IMR-90 (cell line): ENCODE measurements around the gene MAPKAP1. TPM values are rescaled to one million over a fixed set of nuclear protein-coding genes. Genes with fewer than 3 reads are reported as not detected.

Experiments used
- ATAC-seq: fragments of 200-7000 bp; cut with Tn5 transposase; 2 replicates; pipeline ENCODE4 v1.9.1; 2020; ENCODE audit warnings: low read depth, mild to moderate bottlenecking, moderate library complexity
- BruUV-seq: library from RNA; stranded (reverse); fragments of 400-500 nt; replicated peaks from 2 replicates; lab custom pipeline; 2021; lab: Mats Ljungman, UMichigan
- CTCF ChIA-PET: fragments of 300-600 bp; formaldehyde crosslinking; extraction: SDS; loops from one replicate; lab custom pipeline; 2021; ENCODE audit warnings: antibody characterized with exemption; lab: Yijun Ruan, JAX
- POLR2A ChIA-PET: fragments of 300-600 bp; sonication (Branson Sonifier 250); formaldehyde crosslinking; loops from one replicate; lab custom pipeline; 2022; ENCODE audit warnings: antibody characterized with exemption; ENCODE audit not compliant: unreplicated experiment; lab: Charles Lee
- DNase-seq: peaks from one replicate; pipeline ENCODE4 v3.0.0; 2013
- H2AFZ ChIP-seq: replicated peaks from 2 replicates; pipeline ENCODE3; 2013; ENCODE audit warnings: low read length, mild to moderate bottlenecking; ENCODE audit not compliant: poor library complexity
- H2AK5ac ChIP-seq: 2 replicates; pipeline ENCODE4 v1.6.1; 2013; ENCODE audit warnings: low read depth, low read length, inconsistent platforms
- H2AK9ac ChIP-seq: replicated peaks from 2 replicates; pipeline ENCODE3; 2013; ENCODE audit warnings: mild to moderate bottlenecking, low read depth, low read length, moderate library complexity; ENCODE audit not compliant: poor library complexity
- H2BK120ac ChIP-seq: 2 replicates; pipeline ENCODE4 v1.6.1; 2013; ENCODE audit warnings: low read depth, low read length, inconsistent platforms
- H2BK15ac ChIP-seq: 3 replicates; pipeline ENCODE4 v1.6.1; 2013; ENCODE audit warnings: low read depth, low read length, inconsistent platforms
- H2BK20ac ChIP-seq: 2 replicates; pipeline ENCODE4 v1.6.1; 2013; ENCODE audit warnings: low read depth, mild to moderate bottlenecking, inconsistent platforms, low read length, moderate library complexity
- H2BK5ac ChIP-seq: 2 replicates; pipeline ENCODE4 v1.6.1; 2013; ENCODE audit warnings: mild to moderate bottlenecking, low read depth, low read length, inconsistent platforms; ENCODE audit not compliant: poor library complexity, severe bottlenecking
- H3K14ac ChIP-seq: replicated peaks from 2 replicates; pipeline ENCODE4 v1.6.1; 2013; ENCODE audit warnings: low read depth, low read length, inconsistent platforms
- H3K18ac ChIP-seq: 2 replicates; pipeline ENCODE4 v1.6.1; 2013; ENCODE audit warnings: low read depth, low read length, control low read depth
- H3K23ac ChIP-seq: 2 replicates; pipeline ENCODE4 v1.6.1; 2013; ENCODE audit warnings: low read depth, low read length, inconsistent platforms
- H3K27ac ChIP-seq: 2 replicates; pipeline ENCODE4 v1.5.1; 2013; ENCODE audit warnings: mild to moderate bottlenecking, control low read depth, low read length; ENCODE audit not compliant: insufficient read depth
- H3K27me3 ChIP-seq: 2 replicates; pipeline ENCODE4 v1.6.1; 2013; ENCODE audit warnings: low read length; ENCODE audit not compliant: control insufficient read depth, insufficient read depth
- H3K36me3 ChIP-seq: 2 replicates; pipeline ENCODE4 v1.6.1; 2013; ENCODE audit warnings: low read length, mixed read lengths; ENCODE audit not compliant: control insufficient read depth, insufficient read depth
- H3K4ac ChIP-seq: 2 replicates; pipeline ENCODE4 v1.6.1; 2013; ENCODE audit warnings: low read depth, low read length, inconsistent platforms
- H3K4me1 ChIP-seq: 2 replicates; pipeline ENCODE4 v1.6.1; 2013; ENCODE audit warnings: low read length, mixed read lengths; ENCODE audit not compliant: control insufficient read depth, insufficient read depth
- H3K4me2 ChIP-seq: 2 replicates; pipeline ENCODE4 v1.6.1; 2013; ENCODE audit warnings: low read depth, mild to moderate bottlenecking, control low read depth, low read length, moderate library complexity
- H3K4me3 ChIP-seq: 2 replicates; pipeline ENCODE4 v1.5.1; 2013; ENCODE audit warnings: low read depth, mild to moderate bottlenecking, control low read depth, low read length, moderate library complexity; ENCODE audit not compliant: insufficient read depth
- H3K56ac ChIP-seq: 2 replicates; pipeline ENCODE4 v1.6.1; 2013; ENCODE audit warnings: low read length, inconsistent platforms; ENCODE audit not compliant: insufficient read depth; ENCODE audit errors: extremely low read depth
- H3K79me1 ChIP-seq, 2 experiments: 2 replicates each; pipeline ENCODE4 v1.6.1; 2013; ENCODE audit warnings: low read length in 2 of 2, inconsistent platforms in 1 of 2, low read depth in 1 of 2
- H3K9ac ChIP-seq: 2 replicates; pipeline ENCODE4 v1.6.1; 2013; ENCODE audit warnings: low read depth, low read length, control low read depth
- H3K9me1 ChIP-seq: 2 replicates; pipeline ENCODE4 v1.6.1; 2013; ENCODE audit warnings: low read length, inconsistent platforms; ENCODE audit not compliant: insufficient read depth
- H3K9me3 ChIP-seq: 2 replicates; pipeline ENCODE4 v1.6.1; 2013; ENCODE audit warnings: low read length; ENCODE audit not compliant: control insufficient read depth, insufficient read depth
- H4K20me1 ChIP-seq: 2 replicates; pipeline ENCODE4 v1.6.1; 2013; ENCODE audit warnings: low read length, inconsistent platforms; ENCODE audit not compliant: insufficient read depth
- H4K5ac ChIP-seq: 2 replicates; pipeline ENCODE4 v1.6.1; 2013; ENCODE audit warnings: mild to moderate bottlenecking, low read depth, low read length, control low read depth
- H4K8ac ChIP-seq, 2 experiments: 2 replicates each; pipeline ENCODE4 v1.6.1; 2013; ENCODE audit warnings: low read depth in 2 of 2, low read length in 2 of 2, control low read depth in 1 of 2, inconsistent platforms in 1 of 2
- H4K91ac ChIP-seq: 2 replicates; pipeline ENCODE4 v1.6.1; 2013; ENCODE audit warnings: low read depth, low read length, inconsistent platforms; ENCODE audit not compliant: insufficient read depth
- CEBPB ChIP-seq: IDR thresholded peaks from 2 replicates; pipeline ENCODE4 v1.6.1; 2012; ENCODE audit warnings: low read depth, low read length, improper control_type of control experiment
- ELK1 ChIP-seq: fragments of 150-350 bp; IDR thresholded peaks from 2 replicates; pipeline ENCODE4 v1.6.1; 2016; ENCODE audit warnings: low read depth, mild to moderate bottlenecking, low read length, moderate library complexity, borderline replicate concordance
- WGBS, 2 experiments: methylation state at CpG; one replicate each; pipeline versions ENCODE4 v1.1.5 to v1.1.7; 2013; ENCODE audit warnings: missing lambda C conversion rate in 2 of 2; ENCODE audit not compliant: insufficient read length in 1 of 2; ENCODE audit errors: extremely low coverage in 2 of 2; 5-methylcytosine and 5-hydroxymethylcytosine counted together
- dilution Hi-C: fragments of 300-500 bp; cut with HindIII; formaldehyde crosslinking; loops from one replicate; pipeline ENCODE4 v1.14.3; 2018; ENCODE audit warnings: low sequenced_read_pairs; ENCODE audit not compliant: unreplicated experiment
- in situ Hi-C: fragments of 300-500 bp; cut with MboI; formaldehyde crosslinking; loops from 3 replicates; pipeline ENCODE4 v1.14.3; 2019; ENCODE audit warnings: low sequenced_read_pairs, inconsistent platforms, mixed read lengths
- intact Hi-C: fragments of 100-400 bp; cut with micrococcal nuclease; formaldehyde crosslinking; loops from 2 replicates; pipeline ENCODE4 v1.10.0; 2022
- polyA plus RNA-seq, 3 experiments: library from polyadenylated mRNA; depleted of rRNA; stranded (reverse); fragments of >200 nt; gene quantifications; 2 replicates each; pipeline ENCODE4 v1.2.3, GENCODE V29; 2012; ENCODE audit warnings: low replicate concordance in 1 of 3
- total RNA-seq: library from RNA; depleted of rRNA; stranded (reverse); fragments of >200 nt; gene quantifications from 2 replicates; pipeline ENCODE4 v1.2.3, GENCODE V29; 2012

MAPKAP1 gene
- total and polyA plus RNA-seq, 2 of the 4 experiments (the other 2 are of a cell fraction): 87.2 to 158 TPM

DNA sequence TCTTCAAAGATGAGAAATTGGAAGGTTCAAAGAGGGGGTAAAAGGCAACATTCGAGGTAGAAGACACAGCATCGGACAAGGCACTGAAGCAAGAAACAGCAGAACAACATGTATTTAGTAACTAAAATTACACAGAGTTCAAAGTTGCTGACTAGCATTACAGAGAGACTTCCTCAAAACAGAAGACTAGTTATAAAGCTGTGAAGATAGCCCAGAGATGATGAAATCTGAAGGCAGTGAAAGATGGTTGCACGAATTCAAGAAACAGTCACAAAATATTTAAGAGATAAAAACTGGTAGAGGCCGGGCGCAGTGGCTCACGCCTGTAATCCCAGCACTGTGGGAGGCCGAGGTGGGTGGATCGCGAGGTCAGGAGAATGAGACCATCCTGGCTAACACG is 16.3 kb downstream of the MAPKAP1 start:
- Histone ChIP-seq H3K36me3 (no peaks in the 10 kb centered on the region), H3K79me1 (peaks cover 33 to 66% of the 10 kb centered on the region in 2 experiments), H2BK5ac (no peak overlapping the region), H3K14ac (no peak overlapping the region), H3K9me3 (no peaks in the 10 kb centered on the region), H3K56ac (no peak overlapping the region), H2BK15ac (no peak overlapping the region), H2BK20ac (no peak overlapping the region), H4K20me1 (peaks cover 21% of the 10 kb centered on the region; the same call in 1 of the 2 replicates), H3K9ac (no peak overlapping the region), H3K23ac (no peak overlapping the region), H2AFZ (no peak overlapping the region), H3K4me3 (no peak overlapping the region), H3K9me1 (no peaks in the 10 kb centered on the region; the same call in 1 of the 2 replicates), H3K4ac (no peak overlapping the region), H2AK5ac (no peak overlapping the region), H3K4me2 (no peak overlapping the region), H4K91ac (no peak overlapping the region), H2AK9ac (no peak overlapping the region), H3K27ac (no peak overlapping the region), H2BK120ac (no peak overlapping the region), H3K18ac (no peak overlapping the region), H3K4me1 (peaks cover 3% of the 10 kb centered on the region; the same call in 1 of the 2 replicates), H3K27me3 (no peaks in the 10 kb centered on the region), H4K5ac (no peak overlapping the region), H4K8ac (no peak overlapping the region)
- TF ChIP-seq CEBPB (no peak), ELK1 (no peak)
- in situ Hi-C loops: no loop called here
- dilution Hi-C loops: no loop called here
- DNase-seq: no peak
- no TSS peak for BruUV-seq
- intact Hi-C loops: no loop called here
- CTCF ChIA-PET: no interaction called here
- POLR2A ChIA-PET: no interaction called here
- WGBS, 2 experiments: 100% methylated on average over 4 of the region's 10 CpGs; no CpG with 5 or more reads in 1 of the 2 experiments
- no peak for ATAC-seq
